ENCODE data around the gene DMBT1.

The DMBT1 gene

DNA sequence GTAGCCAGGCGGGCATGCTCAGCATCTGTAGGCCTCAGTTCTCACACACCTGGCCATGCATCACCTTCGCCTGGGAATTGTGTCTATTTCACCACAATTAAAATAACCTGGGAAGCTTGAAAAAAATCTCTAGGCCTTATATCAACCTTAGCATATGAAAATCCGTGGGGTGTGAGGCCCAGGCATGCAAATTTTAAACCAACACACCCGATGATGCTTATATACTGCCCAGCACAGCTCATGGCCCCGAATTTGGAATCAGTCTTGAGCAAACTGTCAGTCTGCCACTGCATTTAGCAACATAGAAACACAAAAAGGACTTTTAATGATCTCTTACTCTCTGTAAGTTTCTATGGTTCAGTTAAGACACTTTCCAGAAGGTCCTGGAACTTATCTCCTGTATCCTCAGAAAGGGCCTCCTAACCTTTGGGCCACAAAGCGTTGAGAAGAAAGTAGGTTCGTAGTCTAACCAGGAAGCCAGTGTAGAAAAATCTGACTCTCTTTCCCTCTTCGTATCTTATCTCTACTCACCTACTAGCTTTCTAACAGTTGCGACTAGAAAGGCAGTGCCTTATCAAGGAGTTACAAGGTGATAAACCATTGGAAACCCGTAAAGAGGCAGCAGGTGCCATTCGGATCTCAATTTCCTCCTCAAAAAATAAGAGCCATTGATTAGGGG is 12.0 kb upstream of the DMBT1 start:
- DNase-seq (ENCODE audit: low read depth) = no peak

DNA sequence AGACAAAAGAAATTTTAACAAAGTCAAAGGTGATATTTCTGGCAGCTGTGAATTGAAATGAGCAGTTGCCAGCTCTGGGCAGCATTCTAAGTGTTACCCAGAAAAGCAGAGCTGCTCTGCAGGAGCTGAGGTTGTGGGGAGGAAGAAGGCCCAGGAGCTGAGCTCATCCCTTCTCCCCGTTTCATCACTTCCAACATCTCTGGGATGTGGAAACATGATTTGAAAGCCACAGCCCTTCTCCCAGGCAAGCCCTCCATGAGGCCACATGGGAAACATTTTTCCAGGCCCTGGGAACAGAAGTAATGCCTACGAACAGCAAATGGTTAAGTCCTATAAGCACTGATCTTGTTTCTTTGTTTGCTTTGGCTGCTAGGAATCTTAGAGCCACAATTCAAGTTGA is 10.9 kb upstream of the DMBT1 start:
- DNase-seq (ENCODE audit: low read depth) = no peak

DNA sequence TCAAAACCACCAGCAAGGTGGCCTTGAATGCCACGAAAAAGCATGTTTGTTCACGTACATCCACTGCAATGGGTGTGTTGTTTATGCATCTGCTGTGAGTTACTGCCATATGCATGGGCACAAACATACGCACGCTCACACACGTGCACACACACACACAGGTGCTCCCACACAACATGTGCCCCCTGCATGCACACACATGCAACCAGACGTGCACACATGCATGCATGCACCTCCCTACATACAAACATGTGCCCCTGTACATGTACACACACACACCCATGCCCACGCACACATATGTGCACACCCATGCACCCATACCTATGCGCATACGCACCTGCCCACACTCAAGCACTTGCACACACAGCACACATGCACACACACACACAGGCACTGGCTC is 10.1 kb upstream of the DMBT1 start:
- DNase-seq (ENCODE audit: low read depth) = no peak

DNA sequence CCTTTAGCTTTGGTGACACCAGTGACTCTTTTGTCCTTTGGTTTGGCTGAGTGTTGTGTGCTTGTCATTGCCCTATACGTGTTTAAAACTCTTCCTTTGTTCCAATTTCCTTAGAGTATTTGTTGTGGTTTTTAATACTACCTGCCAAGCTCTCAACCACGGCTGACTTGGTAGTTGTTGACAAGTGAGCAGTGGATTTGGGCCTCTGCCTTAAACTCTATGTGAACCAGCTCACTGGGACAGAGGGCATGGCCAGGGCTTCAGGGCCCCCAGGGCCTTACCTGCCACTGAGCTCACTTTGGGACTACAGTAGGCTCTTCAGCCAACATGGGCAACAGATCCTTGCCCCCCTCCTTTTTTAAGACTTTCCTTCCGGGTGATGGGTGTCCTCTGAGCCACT is 9.6 kb upstream of the DMBT1 start:
- no peak for DNase-seq (ENCODE audit: low read depth)

DNA sequence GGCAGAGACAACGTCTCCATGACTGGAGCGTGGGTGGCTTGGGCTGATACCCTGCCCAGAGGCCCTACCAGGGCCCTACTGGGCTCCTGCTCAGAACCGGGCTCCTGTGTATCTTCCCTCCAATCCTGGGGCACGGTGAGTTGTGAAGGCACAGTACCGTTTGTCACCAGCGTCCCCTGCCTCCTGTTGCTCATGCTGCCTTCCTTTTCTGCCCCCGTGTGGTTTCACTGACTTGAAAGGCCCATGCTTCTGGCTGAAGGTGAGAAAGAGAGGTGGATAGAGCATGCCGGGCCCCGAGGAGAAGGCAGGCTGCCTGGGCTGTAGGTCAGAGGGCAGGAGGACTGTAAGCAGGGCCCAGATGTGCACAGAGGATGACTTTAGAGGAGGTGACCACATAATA is 9.1 kb upstream of the DMBT1 start:
- no peak for DNase-seq (ENCODE audit: low read depth)

DNA sequence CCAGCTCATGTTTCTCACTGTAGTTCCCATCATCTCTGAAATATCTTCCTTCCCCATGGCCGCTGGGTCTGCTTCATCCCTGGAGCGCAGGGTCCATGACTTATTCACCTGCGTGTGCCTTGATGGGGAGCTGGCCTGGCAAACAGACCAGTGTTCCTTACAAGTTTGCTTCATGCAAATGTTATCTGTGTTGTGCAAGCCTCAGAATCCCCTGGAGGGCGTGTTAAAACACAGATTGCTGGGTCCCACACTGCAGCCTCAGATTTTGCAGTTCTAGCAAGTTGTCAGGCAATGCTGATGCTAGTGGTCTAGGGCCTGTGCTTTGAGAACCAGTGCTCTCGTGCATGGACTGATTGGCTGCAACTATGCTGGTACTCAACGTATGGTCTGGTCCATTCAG is 7.2 kb upstream of the DMBT1 start:
- DNase-seq (ENCODE audit: low read depth) = no peak

DNA sequence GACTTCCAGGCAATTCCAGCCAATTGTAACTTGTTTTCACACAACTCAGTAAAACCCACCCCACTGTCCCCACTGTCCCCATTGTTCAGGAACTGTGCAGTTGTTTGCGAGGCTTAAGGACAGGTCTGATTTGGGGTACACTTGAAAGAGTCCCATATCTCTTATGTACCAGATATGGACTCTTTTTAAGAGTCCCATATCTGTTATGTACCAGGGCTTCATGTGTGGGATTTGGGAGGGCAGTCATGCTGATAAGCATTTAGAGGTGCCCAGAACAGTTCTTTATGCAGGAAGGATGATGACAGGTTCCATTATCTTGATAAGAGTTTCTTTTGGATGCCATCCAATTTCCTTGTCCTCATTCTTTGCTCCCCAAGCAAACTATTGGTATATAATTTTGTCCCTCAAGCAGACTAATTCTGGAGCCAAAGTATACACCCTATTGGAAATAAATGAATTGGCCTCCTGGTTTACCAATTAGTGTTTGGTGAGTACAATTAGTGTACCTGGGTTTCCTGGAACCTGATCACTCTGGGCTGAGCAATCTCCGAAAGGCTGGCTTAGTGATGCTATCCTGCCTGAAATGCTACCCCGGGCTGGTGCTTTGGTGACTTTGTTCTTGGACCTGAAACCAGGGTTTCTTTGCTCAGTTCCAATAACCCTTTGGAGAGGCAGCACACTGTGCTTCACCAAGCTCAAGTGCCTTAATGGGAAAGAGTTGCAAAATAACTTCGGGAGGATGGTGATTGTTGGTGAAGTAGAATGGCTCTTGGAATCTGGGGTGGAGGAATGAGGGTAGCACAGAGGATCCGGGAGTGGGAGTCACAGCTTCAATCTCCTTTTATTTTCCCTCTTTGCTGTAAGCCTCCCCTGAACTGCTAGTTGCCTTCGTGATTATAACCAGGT is 6.2 kb upstream of the DMBT1 start:
- DNase-seq (ENCODE audit: low read depth) = no peak

DNA sequence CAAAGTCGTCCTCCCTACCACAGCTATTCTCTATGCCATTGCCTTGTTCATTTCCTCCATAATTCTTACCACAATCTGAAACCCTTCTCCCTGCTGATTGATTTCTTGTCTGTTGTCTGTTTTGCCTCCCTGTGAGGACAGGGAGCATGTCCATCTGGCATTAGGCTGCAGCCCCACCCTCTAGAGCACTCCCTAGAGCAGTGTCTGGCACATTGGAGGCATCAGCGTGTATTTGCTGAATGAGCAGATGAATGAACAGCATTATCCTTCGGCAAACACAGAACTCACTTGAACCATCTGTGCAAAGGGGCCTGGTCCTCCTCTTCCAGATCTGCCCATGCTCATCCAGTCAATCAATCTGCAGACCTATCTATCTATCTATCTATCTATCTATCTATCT is 5.1 kb upstream of the DMBT1 start:
- no peak for DNase-seq (ENCODE audit: low read depth)

DNA sequence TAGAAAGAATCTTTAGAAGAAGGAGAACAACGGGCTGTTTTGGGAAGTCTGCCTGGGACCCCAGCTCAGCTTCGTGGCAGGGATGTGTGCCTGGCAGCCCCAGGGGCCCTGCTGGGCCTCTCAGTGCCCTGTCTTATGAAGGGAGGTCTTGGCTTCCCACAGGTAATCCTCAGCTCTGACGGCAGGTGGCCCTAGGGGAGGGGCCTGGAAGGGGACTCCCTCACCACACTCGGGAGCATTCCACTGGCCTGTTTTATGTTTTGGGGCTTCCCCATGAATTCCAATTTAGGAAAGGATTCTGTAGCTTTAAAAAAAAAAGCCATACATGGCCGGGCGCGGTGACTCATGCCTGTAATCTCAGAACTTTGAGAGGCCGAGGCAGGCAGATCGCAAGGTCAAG is 3.0 kb upstream of the DMBT1 start:
- no peak for DNase-seq (ENCODE audit: low read depth)

DNA sequence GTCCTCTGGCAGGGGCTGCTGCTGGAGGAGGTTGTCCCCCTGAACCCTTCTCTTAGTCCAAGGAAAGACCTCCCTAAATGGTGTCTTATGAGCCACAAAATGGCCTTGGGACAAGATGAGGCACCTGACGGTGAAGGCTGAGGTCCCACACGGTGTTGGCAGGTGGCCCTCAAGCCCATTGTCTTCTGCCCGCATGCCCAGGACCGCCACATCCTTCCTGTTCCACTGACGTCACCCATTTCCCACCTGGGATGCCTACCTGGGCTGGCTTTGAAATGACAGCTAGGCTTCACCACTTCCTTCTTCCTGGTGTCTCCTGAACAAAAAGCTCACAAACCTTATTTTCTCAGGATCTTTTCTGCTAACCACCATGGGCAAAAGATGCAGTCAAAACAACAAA is 2.1 kb upstream of the DMBT1 start:
- no peak for DNase-seq (ENCODE audit: low read depth)

DNA sequence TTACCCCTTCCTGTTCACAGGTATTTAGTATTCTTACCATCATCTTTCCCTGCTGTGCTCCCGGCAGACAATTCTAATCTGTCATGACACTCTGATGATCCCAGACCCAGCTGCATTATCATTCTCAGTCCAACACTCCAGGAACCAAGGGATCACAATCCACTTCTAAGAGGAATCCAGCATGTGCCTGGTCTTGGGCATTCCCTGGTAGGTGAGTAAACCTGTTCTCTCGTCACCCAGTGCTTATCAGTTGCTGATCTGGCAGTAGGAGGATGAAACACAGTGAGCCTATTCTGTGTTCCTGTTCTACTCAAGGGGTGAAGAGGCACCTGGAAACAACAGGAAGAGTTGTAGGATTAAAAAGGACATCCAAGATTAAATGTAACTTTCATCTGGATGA is 1.3 kb upstream of the DMBT1 start:
- DNase-seq (ENCODE audit: low read depth) = no peak

DNA sequence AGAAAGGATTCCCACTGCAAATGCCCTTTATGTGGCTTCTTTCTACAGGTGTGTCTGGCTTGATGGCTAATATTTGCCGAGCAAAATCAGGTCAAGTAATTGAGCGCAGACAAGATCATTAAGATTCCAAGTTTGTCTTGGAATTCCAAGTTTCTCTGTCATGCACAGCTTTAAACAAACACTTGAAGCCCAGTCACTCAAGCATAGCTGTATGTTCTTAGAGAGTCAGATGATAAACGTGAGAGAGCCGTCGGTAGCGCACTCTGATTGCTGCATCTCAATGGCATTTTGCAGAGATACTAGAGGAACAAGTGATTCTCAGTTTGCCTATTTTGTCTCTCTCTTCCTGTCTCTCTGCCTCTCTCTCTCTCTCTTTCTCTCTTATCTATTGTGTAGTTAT is 658 bp downstream of the DMBT1 start:
- no peak for DNase-seq (ENCODE audit: low read depth)

DNA sequence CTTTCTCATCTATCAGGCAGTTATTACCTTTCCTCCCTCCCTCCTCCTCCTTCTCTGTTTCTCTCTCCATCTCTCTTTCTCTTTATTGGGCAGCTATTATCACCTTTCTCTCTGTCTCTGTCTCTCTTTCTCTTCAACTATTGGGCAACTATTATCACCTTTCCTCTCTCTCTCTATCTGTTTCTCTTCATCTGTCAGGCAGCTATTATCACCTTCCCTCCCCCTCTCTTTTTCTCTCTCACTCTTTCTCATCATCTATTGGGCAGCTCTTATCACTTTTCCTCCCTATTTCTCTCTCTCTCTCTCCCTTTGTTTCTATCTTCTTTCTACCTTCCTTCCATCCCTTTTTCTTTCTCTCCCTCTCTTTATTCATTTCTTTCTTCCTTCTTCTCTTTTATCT is 1.2 kb downstream of the DMBT1 start:
- no peak for DNase-seq (ENCODE audit: low read depth)

DNA sequence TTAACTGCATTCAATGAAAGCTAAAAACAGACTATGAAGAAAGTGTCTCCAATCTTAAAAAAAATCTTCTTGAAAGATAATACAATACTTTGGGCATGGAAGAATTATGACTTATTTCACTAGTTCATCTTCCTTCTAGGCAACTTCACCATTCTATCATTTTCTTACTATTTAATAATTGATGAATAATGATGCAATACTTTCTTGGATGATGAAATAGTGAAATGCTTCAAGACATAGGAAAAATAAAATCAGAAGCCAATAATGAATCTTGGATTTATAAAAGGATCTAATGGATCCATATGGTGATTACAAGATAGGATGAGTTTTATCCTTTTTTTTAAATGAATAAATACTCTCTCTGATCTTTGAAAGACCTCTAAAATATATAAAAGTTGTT is 4.4 kb downstream of the DMBT1 start:
- no peak for DNase-seq (ENCODE audit: low read depth)

DNA sequence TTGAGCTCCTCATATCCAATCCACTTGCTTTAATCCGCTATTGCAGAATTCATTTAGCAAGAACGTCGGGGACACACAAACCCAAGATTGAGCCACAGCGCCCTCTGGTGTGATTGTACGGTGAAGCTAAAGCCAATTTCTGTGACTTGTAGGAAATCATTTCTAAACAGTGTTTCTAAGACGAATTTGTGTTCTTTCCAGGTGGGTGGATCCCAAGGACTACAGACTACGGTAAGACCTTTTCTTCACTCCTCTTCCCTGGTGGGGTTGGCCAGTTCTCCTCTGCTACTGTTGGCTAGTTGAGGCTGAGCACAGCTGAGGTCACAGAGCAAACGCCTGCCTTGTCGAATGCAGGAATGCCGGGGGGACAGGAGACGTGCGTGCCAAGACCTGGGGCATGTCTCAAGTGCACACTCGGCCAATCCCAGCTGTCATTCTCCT is 5.2 kb downstream of the DMBT1 start:
- DNase-seq (ENCODE audit: low read depth) = peak; percentile 79

DNA sequence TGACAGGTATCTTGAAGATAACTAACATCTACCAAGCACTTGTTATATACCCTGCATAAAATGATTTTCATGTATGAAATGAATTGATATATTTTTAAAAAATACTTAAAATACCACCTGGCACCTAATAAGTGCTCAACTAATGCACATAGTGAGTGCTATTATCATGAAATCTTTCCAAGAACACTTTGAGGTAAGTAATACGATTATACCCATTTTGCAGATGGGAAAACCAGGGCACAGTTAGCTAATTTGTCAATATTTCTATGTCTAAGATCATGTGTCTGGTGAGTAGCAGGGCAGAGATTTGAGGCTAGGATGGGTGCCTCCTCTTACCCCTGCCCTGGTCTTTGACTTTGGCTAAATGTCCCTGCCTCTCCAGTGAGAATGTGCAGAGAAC is 6.1 kb downstream of the DMBT1 start:
- DNase-seq (ENCODE audit: low read depth) = no peak

DNA sequence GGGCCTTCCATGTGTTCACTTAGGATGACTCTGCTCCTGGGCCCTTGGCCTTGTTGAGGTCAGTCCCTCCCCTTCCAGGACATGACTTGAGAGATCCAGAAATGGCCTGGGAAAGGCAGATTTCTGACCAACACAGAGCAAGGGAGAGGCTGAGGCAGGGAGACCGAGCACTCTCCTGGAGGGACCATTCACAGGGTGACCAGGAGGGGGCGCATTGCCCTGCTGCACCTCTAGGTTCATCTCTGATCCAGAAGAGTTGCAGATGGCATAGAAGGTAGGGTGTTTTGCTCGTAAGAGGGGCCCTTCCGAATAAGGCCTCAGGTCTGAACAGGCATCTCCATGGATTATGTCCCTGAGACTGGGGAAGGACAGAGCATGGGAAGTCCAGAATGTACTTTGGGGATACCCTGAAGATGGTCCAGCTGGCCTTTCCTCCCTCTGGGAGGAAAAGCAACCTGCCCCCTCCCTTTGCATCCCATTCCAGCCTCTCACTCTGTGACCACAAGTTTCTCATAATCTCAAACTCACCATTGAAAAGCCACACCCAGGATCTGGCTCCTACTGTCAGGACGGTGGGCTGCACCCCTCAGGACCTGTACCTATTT is 6.6 kb downstream of the DMBT1 start:
- no peak for DNase-seq (ENCODE audit: low read depth)

DNA sequence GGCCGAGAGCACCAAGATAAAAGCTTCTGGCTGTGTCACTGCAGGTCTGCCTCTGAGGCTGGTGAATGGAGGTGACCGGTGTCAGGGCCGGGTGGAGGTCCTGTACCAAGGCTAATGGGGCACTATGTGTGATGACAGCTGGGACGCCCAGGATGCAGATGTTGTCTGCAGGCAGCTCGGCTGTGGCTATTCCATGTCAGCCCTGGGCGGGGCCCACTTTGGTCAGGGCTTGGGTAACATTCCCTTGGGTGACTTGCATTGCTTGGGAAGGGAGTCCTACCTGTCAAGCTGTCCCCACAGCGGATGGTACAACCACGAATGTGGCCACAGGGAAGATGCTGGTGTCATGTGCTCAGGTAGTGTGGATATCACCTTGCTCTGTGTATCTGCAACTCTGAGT is 8.0 kb downstream of the DMBT1 start:
- DNase-seq (ENCODE audit: low read depth) = no peak

DNA sequence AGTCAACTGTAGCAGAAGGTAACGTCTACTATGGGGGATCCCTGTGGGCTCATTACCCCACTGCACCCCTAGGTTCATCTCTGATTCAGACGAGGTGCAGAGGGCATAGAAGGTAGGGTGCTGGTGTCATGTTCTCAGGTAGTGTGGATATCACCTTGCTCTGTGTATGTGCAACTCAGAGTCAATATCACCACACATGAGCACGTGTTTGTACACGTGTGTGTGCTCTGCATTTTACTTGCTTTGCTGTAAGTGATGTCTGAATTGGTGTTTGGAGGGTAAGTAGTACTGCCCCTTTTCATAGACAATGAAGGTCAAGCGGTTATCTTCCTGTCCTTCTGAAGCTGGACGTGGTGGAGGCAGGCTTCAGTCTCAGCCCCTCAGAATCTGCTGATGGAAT is 10.4 kb downstream of the DMBT1 start:
- DNase-seq (ENCODE audit: low read depth) = no peak

DNA sequence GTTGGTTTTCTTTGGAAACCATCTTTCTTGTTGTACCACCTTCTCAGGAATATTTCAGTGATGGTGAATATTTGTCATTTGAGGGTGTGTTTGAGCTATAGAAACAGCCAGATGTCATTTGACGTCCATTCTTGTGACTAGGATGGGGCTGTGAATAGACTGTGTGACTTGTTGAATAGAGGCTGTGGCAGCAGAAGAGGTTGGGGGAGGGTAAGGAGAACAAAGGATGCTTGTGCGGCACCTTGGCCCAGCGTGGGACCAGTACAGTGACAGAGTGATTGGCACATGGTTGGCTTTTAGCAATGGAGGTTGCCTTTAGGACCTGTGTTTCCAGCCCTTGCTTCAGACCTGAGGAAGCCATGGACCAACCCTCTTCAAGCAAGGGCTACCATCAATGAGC is 11.3 kb downstream of the DMBT1 start:
- no peak for DNase-seq (ENCODE audit: low read depth)

DNA sequence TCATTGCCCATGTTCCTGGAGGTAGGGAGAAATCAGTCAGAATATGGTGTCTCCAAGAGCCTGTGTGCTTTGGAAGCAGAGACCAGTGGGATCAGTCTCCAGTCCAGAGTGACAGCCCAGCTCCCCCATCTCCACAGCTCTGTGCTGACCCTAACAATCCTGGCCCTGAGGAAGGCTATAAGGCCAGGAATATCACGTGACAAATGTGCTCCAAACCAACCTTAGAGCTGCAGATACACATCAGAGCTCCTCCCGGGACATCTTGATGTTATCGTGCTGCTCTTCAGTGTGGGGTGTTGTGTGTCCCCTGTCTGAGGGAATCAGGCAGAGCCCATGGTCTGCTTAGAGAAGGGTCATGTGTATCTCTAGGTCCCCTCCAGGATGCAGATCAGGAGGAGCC is 15.2 kb downstream of the DMBT1 start:
- DNase-seq (ENCODE audit: low read depth) = no peak

DNA sequence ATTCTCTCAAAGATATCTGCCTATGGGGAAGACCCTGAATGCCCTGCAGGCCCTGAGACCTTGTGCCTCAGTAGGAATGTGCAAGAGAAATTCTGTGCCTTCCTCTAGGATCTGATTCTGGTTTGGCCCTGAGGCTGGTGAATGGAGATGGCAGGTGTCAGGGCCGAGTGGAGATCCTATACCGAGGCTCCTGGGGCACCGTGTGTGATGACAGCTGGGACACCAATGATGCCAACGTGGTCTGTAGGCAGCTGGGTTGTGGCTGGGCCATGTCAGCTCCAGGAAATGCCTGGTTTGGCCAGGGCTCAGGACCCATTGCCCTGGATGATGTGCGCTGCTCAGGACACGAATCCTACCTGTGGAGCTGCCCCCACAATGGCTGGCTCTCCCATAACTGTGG is 15.7 kb downstream of the DMBT1 start:
- no peak for DNase-seq (ENCODE audit: low read depth)

DNA sequence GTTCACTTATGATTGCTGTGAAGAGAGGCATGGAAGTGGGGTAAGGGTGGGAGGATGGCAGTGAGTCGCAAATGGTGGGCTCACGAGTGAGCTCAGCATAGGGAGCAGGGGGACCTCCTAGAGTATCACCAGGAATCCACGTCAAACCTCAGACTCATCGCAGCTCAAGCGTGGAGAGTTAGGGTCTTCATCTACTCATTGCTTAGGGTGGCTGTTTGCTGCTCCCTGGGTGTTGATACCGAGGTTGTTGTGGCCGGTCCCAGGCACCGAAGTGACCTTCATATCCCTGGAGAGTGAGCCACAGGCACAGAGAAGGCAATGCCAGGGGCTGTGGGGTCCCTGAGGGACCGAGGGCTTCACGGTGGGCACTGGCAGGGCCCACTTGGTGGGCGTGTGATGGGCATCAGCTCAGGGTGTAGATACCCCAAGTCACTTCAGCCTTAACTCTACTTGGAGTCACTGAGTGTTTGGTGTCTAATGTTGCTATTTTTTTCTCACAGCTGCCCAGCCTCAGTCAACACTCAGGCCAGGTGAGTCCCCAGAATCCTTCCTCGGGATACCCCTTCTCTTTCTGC is 16.8 kb downstream of the DMBT1 start:
- no peak for DNase-seq (ENCODE audit: low read depth)
